IPS-18c (cell line): ENCODE results near the gene C19orf53.
"Not testable (repeated sequence)": the region's sequence is repeated elsewhere in the genome, so short reads cannot be mapped to it uniquely, and the experiment has no call there.

Experiments
- H3K4me3 ChIP-seq: 2 replicates; pipeline ENCODE4 v1.7.0; 2013; ENCODE audit warnings: low read depth, mild to moderate bottlenecking, low read length, moderate library complexity; ENCODE audit not compliant: insufficient read depth
- H3K9me3 ChIP-seq: one replicate; pipeline ENCODE4 v1.6.1; 2013; ENCODE audit warnings: mild to moderate bottlenecking, low read length, moderate library complexity; ENCODE audit not compliant: control insufficient read depth, insufficient read depth

The C19orf53 gene

GRCh38 chr19:13774217-13775191, at the start of gene C19orf53:
TSS of gene C19orf53 (plus strand) at chr19:13774456. CDS start at chr19:13774478, 22 bp downstream.
- Histone ChIP-seq H3K4me3 (peak within 1 kb of the TSS; percentile 97), H3K9me3 (peaks cover 4% of the 10 kb centered on the region)

DNA sequence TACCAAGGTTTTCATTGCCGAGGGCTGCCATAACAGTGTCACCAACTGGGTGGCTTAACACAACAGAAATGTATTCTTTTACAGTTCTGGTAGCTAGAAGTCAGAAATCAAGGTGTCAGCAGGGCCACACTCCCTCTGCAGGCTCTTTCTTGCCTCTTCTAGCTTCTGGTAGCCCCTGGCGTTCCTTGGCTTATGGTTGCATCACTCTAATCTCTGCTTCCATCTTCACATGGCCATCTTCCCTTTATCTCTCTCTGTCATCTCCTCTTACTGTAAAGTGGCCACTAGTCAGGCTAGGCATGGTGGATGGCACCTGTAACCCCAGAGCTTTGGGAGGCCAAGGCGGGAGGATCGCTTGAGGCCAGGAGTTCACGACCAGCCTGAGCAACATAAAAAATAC, 47.9 kb upstream of the C19orf53 start:
- Histone ChIP-seq H3K9me3 (no peaks in the 10 kb centered on the region), H3K4me3 (no peak overlapping the region)

DNA sequence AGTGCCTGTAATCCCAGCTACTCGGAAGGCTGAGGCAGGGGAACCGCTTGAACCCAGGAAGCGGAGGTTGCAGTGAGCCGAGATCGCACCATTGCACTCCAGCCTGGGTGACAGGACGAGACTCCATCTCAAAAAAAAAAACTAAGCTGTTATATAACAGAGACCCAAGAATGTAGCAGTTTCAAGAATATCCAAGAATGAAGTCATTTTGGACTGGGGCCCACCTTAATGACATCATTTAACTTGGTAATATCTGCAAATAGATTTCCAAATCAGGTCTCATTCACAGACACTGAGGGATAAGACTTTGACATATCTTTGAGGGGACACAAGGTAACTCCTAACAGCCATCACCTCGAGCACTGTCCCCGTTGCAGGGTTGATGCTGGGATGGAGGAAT, 46.5 kb upstream of the C19orf53 start:
- Histone ChIP-seq H3K4me3 (no peak overlapping the region), H3K9me3 (no peaks in the 10 kb centered on the region)

DNA sequence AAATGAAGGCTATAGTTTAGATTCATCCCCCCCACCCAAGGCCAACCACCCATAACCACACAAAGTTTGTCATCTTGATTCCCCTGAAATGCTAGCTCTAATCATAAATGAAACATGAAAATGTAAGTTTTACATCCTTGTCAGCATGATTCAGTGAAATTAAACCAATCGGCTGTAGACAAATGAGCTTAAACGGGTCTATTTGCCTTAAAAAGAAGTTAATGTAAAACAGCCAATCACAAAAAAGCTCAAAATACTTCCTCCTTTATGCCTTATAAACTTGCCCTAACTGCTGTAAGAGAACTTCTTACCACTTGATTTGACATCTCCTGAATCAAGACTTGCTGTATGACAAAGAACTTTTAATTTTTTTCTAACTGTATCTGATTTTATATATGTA, 44.4 kb upstream of the C19orf53 start:
- Histone ChIP-seq H3K4me3 (no peak overlapping the region), H3K9me3 (no peaks in the 10 kb centered on the region)

DNA sequence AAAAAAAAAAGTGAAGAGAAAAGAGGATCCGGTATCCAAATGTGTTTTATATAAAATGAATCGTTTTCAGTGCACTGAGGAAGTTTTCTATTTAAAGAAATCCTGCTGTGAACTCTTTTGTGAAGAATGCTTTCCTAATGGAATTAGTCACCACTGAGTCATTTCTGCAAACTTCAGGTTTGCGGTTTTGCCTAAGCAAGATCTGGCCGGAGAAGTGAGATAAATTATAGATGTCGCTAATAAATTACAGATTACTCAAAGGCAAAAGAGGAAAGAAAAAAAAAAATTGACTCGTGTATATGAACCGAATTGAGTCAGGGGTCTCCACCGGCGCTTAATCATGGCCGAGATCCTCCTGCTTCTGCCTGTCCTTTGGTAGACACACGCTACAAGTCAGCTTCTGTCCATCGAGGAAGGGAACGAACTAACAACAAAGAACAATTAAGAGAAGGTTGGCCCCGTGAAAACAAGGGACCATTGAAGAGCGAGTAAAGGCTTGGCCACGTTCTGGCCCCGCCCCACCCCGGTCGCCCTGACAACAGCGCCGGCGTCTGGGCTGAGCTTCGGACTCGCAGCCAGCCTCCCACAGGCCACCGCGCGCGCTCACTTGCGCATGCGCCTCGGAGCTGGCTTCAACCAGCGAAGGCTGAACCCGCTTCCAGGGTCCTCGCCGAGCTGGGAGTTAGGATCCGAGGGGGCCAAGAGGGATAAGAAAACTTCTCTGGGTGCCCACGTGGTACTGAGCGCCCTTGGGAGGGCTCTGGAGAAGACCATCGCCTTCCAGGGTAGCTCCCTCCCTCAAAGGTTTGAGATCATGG, 42.9 kb upstream of the C19orf53 start:
- Histone ChIP-seq H3K9me3 (no peaks in the 10 kb centered on the region), H3K4me3 (peak overlapping the region; percentile 69)

- peak overlapping the region; percentile 69; the same call in 1 of the 2 replicates for H3K4me3 ChIP-seq
- H3K9me3 ChIP-seq, result no peaks in the 10 kb centered on the region
Observed at GRCh38 chr19:13732337-13732736, 41.9 kb upstream of the C19orf53 start.

- Histone ChIP-seq H3K4me3 (no peak overlapping the region), H3K9me3 (no peaks in the 10 kb centered on the region)
Observed at GRCh38 chr19:13734751-13735150, 39.5 kb upstream of the C19orf53 start.

GRCh38 chr19:13738073-13738472, 36.2 kb upstream of the C19orf53 start:
- H3K9me3 ChIP-seq, result no peaks in the 10 kb centered on the region

DNA sequence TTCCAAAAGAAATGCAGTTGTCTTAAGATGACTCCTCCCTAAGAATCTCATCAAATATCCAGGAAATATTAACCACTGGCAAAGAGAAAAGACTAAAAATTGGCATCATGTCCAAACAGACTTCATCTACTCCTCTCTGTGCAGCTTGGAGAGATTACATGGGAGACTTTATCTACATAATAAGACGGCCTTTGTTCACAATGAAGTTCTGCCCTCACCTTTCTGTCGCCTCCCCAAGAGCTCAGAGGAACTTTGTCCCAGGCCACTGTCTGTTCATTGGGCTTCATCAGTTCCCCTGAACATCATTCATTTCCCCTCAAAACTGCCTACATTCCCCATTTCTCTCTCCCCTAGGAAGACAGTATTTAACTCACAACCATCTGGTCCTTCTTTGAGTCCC, 32.4 kb upstream of the C19orf53 start:
- Histone ChIP-seq H3K4me3 (no peak overlapping the region), H3K9me3 (no peaks in the 10 kb centered on the region)

More at GRCh38 chr19:13738073-13738472, 36.2 kb upstream of the C19orf53 start:
- no peak overlapping the region for H3K4me3 ChIP-seq

DNA sequence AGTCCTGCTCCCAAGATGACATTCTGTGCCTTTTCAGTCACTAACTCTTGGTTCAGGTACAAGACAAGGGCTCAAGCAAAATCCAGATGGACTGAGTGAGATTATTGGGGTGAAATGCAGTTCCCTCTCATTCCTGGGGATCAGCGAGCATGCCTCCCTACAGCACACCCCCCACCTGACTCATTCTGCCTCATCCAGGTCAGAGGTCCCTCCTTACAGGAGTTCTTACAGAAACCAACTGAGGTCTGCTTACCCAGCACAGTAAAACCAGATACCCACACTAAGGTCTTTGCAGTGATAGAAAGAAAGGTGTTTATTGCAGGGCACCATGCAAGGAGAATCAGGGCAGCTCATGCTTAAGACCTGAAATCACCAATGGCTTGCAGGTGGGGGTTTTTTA, 31.5 kb upstream of the C19orf53 start:
- Histone ChIP-seq H3K9me3 (no peaks in the 10 kb centered on the region), H3K4me3 (peak overlapping the region; percentile 3; the same call in 1 of the 2 replicates)

DNA sequence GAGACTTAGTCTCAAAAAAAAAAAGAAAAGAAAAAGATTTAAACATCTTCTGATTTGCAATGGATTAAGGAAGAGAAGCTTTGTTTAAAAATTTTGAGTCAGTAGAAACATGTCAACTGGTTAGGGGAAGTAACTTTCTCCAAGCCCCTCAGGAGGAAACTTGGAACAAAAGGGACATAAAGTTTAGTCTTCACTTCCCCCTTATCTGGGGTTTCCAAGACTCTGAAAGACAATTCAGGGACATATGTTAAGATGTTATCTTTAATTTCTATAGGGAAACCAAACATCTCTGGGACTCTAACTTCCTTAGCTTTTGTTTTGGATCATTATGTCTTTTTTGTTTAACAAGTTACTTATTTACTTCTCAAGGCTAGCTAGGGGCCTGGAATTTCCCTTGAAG, 30.1 kb upstream of the C19orf53 start:
- H3K4me3 ChIP-seq, result no peak overlapping the region

GRCh38 chr19:13747098-13747453, 27.2 kb upstream of the C19orf53 start:
- no peaks in the 10 kb centered on the region for H3K9me3 ChIP-seq
- H3K4me3 ChIP-seq, result no peak overlapping the region; the same call in 1 of the 2 replicates

More for the DNA sequence above, 30.1 kb upstream of the C19orf53 start:
- no peaks in the 10 kb centered on the region for H3K9me3 ChIP-seq

GRCh38 chr19:13748169-13748828, 26.0 kb upstream of the C19orf53 start:
- Histone ChIP-seq H3K9me3 (no peaks in the 10 kb centered on the region), H3K4me3 (peak overlapping the region; percentile 81)

- Histone ChIP-seq H3K9me3 (no peaks in the 10 kb centered on the region), H3K4me3 (no peak overlapping the region)
Observed at GRCh38 chr19:13751436-13751835, 22.8 kb upstream of the C19orf53 start.

DNA sequence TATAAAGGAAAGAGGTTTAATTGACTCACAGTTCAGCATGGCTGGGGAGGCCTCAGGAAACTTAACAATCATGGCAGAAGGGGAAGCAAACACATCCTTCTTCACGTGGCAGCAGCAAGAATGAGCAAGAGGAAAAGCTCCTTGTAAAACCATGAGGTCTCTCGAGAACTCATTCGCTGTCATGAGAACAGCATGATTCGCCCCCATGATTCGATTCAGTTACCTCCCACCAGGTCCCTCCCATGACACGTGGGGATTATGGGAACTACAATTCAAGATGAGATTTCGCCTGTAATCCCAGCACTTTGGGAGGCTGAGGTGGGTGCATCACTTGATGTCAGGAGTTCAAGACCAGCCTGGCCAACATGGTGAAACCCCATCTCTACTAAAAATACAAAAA, 20.6 kb upstream of the C19orf53 start:
- not testable (repeated sequence) for H3K9me3 ChIP-seq, H3K4me3 ChIP-seq

DNA sequence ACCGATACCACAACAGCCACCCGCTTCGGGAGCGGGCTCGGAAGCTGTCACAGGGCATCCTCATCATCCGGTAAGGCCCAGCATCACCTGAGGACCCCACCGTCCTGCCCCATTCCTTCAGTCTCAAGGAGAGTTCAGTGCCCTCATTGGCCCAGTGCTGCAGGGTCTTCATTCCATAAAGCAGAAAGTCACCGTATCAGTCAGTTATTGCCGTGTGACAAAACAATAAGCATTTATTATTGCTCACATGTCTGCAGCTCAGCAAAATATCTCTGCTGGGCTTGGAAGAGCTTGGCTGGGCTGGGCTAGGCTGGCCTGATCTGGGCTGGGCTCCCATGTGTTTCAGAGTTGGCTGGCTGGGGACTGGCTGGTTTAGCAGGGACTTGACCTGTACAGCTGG, 18.0 kb upstream of the C19orf53 start:
- no peak overlapping the region for H3K4me3 ChIP-seq

More for the DNA sequence above, 18.0 kb upstream of the C19orf53 start:
- H3K9me3 ChIP-seq, result no peaks in the 10 kb centered on the region
